Subcutaneous abdominal adipose tissue (tissue), 5 donors: Measurements from ENCODE around the gene OR51B4.
"Not testable (repeated sequence)": the region's sequence is repeated elsewhere in the genome, so short reads cannot be mapped to it uniquely, and the experiment has no call there.

Experiments
- H3K27ac ChIP-seq: one replicate; pipeline ENCODE4 v1.7.0; 2013; ENCODE audit warnings: low read depth, mild to moderate bottlenecking, inconsistent platforms, low read length, moderate library complexity
- H3K27me3 ChIP-seq, 5 donors: one replicate each; pipeline ENCODE4 v1.7.0; 2013; ENCODE audit warnings: low read length in 5 of 5, inconsistent platforms in 1 of 5; ENCODE audit not compliant: control insufficient read depth in 5 of 5, insufficient read depth in 4 of 5
- H3K36me3 ChIP-seq, 5 donors: one replicate each; pipeline ENCODE4 v1.7.0; 2013; ENCODE audit warnings: low read length in 5 of 5; ENCODE audit not compliant: control insufficient read depth in 5 of 5, insufficient read depth in 5 of 5
- H3K4me1 ChIP-seq, 5 donors: one replicate each; pipeline ENCODE4 v1.7.0; 2013; ENCODE audit warnings: low read length in 5 of 5, mild to moderate bottlenecking in 3 of 5, moderate library complexity in 1 of 5; ENCODE audit not compliant: control insufficient read depth in 5 of 5, insufficient read depth in 5 of 5
- H3K4me3 ChIP-seq, 5 donors: one replicate each; pipeline ENCODE4 v1.7.0; 2013; ENCODE audit warnings: low read length in 5 of 5, low read depth in 1 of 5
- H3K9ac ChIP-seq, 5 donors: one replicate each; pipeline ENCODE4 v1.7.0; 2013; ENCODE audit warnings: low read length in 5 of 5, mild to moderate bottlenecking in 4 of 5, moderate library complexity in 3 of 5
- H3K9me3 ChIP-seq, 5 donors: one replicate each; pipeline ENCODE4 v1.7.0; 2013; ENCODE audit warnings: low read length in 5 of 5; ENCODE audit not compliant: control insufficient read depth in 5 of 5
- donor health status: healthy.
- donor health status: healthy.
- donor health status: healthy.
- donor health status: healthy.
- donor health status: healthy.

OR51B4 gene

GRCh38 chr11:5254646-5255413 is 46.9 kb downstream of the OR51B4 start, which contains the start of gene HBG2:
Gene HBG2 (minus strand): TSS chr11:5254781. CDS start chr11:5254728, 53 bp downstream.
- H3K27me3 ChIP-seq, H3K27ac ChIP-seq, H3K9me3 ChIP-seq, H3K9ac ChIP-seq, H3K4me3 ChIP-seq, H3K36me3 ChIP-seq, H3K4me1 ChIP-seq: not testable (repeated sequence)

- H3K27ac ChIP-seq, H3K9ac ChIP-seq, H3K36me3 ChIP-seq, H3K4me1 ChIP-seq, H3K4me3 ChIP-seq, H3K9me3 ChIP-seq, H3K27me3 ChIP-seq: not testable (repeated sequence)
Measured at GRCh38 chr11:5254023-5254422, 47.7 kb downstream of the OR51B4 start.

GRCh38 chr11:5253440-5253839 is 48.3 kb downstream of the OR51B4 start:
- H3K27me3 ChIP-seq, H3K27ac ChIP-seq, H3K36me3 ChIP-seq, H3K9ac ChIP-seq, H3K4me3 ChIP-seq, H3K9me3 ChIP-seq, H3K4me1 ChIP-seq: not testable (repeated sequence)

GRCh38 chr11:5252919-5253265 is 48.9 kb downstream of the OR51B4 start:
- Histone ChIP-seq H3K27me3 (no peaks in the 10 kb centered on the region), H3K27ac (no peak overlapping the region), H3K4me3 (no peak overlapping the region), H3K9ac (no peak overlapping the region), H3K36me3 (no peaks in the 10 kb centered on the region), H3K9me3 (no peaks in the 10 kb centered on the region), H3K4me1 (no peaks in the 10 kb centered on the region)

GRCh38 chr11:5252192-5252918 is 49.4 kb downstream of the OR51B4 start:
- Histone ChIP-seq H3K9ac (no peak overlapping the region), H3K36me3 (no peaks in the 10 kb centered on the region), H3K27me3 (no peaks in the 10 kb centered on the region), H3K27ac (no peak overlapping the region), H3K4me1 (no peaks in the 10 kb centered on the region), H3K9me3 (no peaks in the 10 kb centered on the region), H3K4me3 (no peak overlapping the region)

- Histone ChIP-seq H3K9me3 (no peaks in the 10 kb centered on the region), H3K27ac (no peak overlapping the region), H3K36me3 (no peaks in the 10 kb centered on the region), H3K27me3 (no peaks in the 10 kb centered on the region), H3K9ac (no peak overlapping the region), H3K4me1 (no peaks in the 10 kb centered on the region), H3K4me3 (no peak overlapping the region)
Measured at GRCh38 chr11:5251746-5252145, 50.0 kb downstream of the OR51B4 start.
